IgD-negative memory B cell (primary cell): ENCODE results near the gene HSD3B2. TPM values are rescaled to one million over a fixed set of nuclear protein-coding genes. Genes with fewer than 3 reads are reported as not detected.
"Not testable (repeated sequence)": the region's sequence is repeated elsewhere in the genome, so short reads cannot be mapped to it uniquely, and the experiment has no call there.

Experiments used
- H3K27ac Mint-ChIP-seq, 3 donors: one replicate each; pipeline ENCODE4 v1.8.0; 2020 to 2022; ENCODE audit warnings: mild to moderate bottlenecking in 3 of 3, mixed read lengths in 3 of 3, moderate library complexity in 1 of 3
- H3K27me3 Mint-ChIP-seq: one replicate; pipeline ENCODE4 v1.8.0; 2021; ENCODE audit warnings: mixed read lengths
- H3K36me3 Mint-ChIP-seq: one replicate; pipeline ENCODE4 v1.8.0; 2020; ENCODE audit warnings: mild to moderate bottlenecking, mixed read lengths
- H3K4me1 Mint-ChIP-seq, 3 donors: one replicate each; pipeline ENCODE4 v1.8.0; 2020 to 2022; ENCODE audit warnings: mixed read lengths in 3 of 3, mild to moderate bottlenecking in 1 of 3
- H3K4me3 Mint-ChIP-seq, 4 donors: one replicate each; pipeline ENCODE4 v1.8.0; 2020 to 2022; ENCODE audit warnings: mild to moderate bottlenecking in 4 of 4, mixed read lengths in 4 of 4, moderate library complexity in 3 of 4
- H3K9me3 Mint-ChIP-seq, 3 donors: one replicate each; pipeline ENCODE4 v1.8.0; 2020 to 2021; ENCODE audit warnings: mixed read lengths in 3 of 3, mild to moderate bottlenecking in 1 of 3
- polyA plus RNA-seq: library from polyadenylated mRNA; unstranded; fragments of 300-500 nt; fragmentation: Illumina TruSeq; gene quantifications from one replicate; pipeline ENCODE4 v1.2.3, GENCODE V29; 2021

Gene HSD3B2
- not detected for polyA plus RNA-seq

DNA sequence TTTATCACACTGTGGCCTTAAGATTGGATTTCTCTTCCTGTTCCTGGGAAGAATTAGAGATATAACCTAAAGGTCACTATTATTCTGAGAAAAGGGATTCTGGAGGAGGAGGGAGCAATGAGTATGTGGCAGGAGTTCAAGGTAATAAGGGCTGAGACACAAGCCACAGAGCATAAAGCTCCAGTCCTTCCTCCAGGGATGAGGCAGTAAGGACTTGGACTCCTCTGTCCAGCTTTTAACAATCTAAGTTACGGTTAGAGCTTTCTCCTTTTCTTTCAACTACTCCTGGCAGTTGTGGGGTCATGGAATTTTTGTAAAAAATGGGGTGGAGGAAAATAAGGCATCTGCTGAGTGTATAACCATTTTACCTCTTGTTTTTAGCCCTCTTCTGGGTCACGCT is at the start of gene HSD3B2:
HSD3B2 (plus strand) TSS at position 201 of the 400 bp plus-strand sequence. CDS start 270 bp downstream, outside the sequence.
- H3K4me1 Mint-ChIP-seq, result peaks cover 0 to 3% (median 0%) of the 10 kb centered on the region in 3 donors
- H3K36me3 Mint-ChIP-seq, result peaks cover 3% of the 10 kb centered on the region
- peaks cover 0 to 3% (median 2%) of the 10 kb centered on the region in 3 donors for H3K9me3 Mint-ChIP-seq
- H3K27me3 Mint-ChIP-seq, result no peaks in the 10 kb centered on the region
- no peak within 1 kb of the TSS for H3K4me3 Mint-ChIP-seq
- no peak within 1 kb of the TSS for H3K27ac Mint-ChIP-seq

GRCh38 chr1:119366424-119366823 is 48.5 kb upstream of the HSD3B2 start:
- Mint-ChIP-seq H3K9me3 (peaks cover 0 to 2% (median 0%) of the 10 kb centered on the region in 3 donors), H3K27me3 (peaks cover 3% of the 10 kb centered on the region), H3K36me3 (no peaks in the 10 kb centered on the region), H3K4me3 (no peak overlapping the region), H3K4me1 (no peaks in the 10 kb centered on the region), H3K27ac (no peak overlapping the region)

DNA sequence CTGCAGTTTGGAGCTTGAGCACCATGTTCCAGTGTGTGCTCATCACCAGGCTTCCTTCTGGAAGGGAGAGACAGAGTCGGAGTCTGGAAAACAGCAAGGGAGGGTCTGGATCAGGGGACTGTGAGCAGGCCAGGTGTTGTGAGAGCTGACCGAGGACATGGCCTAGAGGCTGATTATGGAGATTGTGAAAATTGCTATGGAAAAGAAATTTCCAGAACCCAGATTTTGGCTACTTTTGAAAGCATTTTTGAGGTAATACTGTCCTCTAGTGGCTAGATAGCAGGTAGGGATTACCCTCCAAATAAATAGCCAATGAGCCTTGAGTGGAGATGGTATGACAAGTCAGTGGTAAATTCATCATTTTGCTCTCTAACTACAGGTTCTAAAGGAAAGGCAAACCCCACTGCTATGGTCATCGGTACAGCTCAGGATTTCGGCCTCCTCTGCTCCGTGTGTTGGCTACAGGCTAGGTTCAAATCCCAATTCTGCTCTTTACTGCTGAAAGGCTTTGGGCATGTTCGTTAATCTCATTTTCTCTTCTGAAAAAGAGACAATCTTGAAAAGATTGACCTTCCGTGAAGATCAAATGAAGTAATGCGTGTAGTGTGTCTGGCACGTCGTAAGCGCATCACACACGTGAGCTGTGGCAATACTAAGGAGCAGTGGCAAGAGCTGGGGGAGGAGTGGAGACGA is 47.4 kb upstream of the HSD3B2 start:
- H3K4me1 Mint-ChIP-seq, result no peaks in the 10 kb centered on the region
- peaks cover 3% of the 10 kb centered on the region for H3K27me3 Mint-ChIP-seq
- H3K27ac Mint-ChIP-seq, result no peak overlapping the region
- peaks cover 0 to 2% (median 0%) of the 10 kb centered on the region in 3 donors for H3K9me3 Mint-ChIP-seq
- H3K36me3 Mint-ChIP-seq, result no peaks in the 10 kb centered on the region
- H3K4me3 Mint-ChIP-seq, result no peak overlapping the region

- Mint-ChIP-seq H3K36me3 (no peaks in the 10 kb centered on the region), H3K4me1 (no peaks in the 10 kb centered on the region), H3K9me3 (peaks cover 0 to 2% (median 0%) of the 10 kb centered on the region in 3 donors), H3K27ac (no peak within 1 kb of the TSS), H3K4me3 (no peak within 1 kb of the TSS), H3K27me3 (peaks cover 1% of the 10 kb centered on the region)
These were observed 46.4 kb upstream of the HSD3B2 start, which contains the start of gene HAO2 for GRCh38 chr1:119368554-119368953. Gene HAO2 (plus strand): TSS chr1:119368785. CDS start chr1:119381086, 12,301 bp downstream.

DNA sequence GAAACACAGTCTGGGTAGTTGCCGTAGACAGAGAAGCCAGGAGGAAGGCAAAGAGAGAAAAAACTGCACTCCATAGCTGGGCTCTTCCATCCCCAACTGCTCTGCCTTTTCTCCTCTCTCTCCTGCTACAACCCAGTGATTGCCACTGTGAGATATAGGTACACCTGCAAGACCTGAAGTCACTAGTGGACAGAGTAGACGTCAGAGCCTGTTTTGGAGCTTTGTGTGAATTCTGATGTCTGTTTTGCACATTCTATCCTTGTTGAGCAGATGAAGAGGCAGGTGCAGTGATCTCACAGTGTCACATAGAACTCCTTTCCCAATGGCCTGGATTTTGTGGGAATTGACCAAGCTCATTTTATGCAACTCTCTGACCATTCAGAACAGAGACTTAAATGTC is 44.2 kb upstream of the HSD3B2 start:
- peaks cover 3% of the 10 kb centered on the region for H3K27me3 Mint-ChIP-seq
- no peaks in the 10 kb centered on the region for H3K4me1 Mint-ChIP-seq
- no peak overlapping the region for H3K27ac Mint-ChIP-seq
- H3K9me3 Mint-ChIP-seq, result no peaks in the 10 kb centered on the region
- H3K36me3 Mint-ChIP-seq, result no peaks in the 10 kb centered on the region
- no peak overlapping the region for H3K4me3 Mint-ChIP-seq

DNA sequence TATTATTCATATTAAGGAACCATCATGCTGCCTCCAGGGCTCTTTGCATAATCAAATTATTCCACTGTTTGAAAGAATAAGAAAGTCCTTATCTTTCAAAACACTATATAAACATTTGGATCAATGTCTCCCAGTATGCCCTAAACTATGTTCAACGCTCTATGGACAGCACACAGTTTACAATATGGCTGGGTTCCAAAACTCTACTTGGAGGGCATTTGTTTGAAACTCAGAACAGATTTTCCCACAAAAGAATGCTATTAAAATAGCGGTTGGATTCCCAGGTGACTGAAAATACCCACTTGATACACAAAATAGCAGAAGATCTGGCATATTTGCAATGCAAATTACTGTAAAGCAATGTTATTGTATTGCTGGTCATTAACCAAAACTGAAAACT is 43.1 kb upstream of the HSD3B2 start:
- H3K4me3 Mint-ChIP-seq, result no peak overlapping the region

GRCh38 chr1:119372503-119373086 is 42.4 kb upstream of the HSD3B2 start:
- Mint-ChIP-seq H3K27me3 (peaks cover 6% of the 10 kb centered on the region), H3K4me3 (no peak overlapping the region), H3K4me1 (no peaks in the 10 kb centered on the region), H3K9me3 (no peaks in the 10 kb centered on the region), H3K36me3 (no peaks in the 10 kb centered on the region), H3K27ac (no peak overlapping the region)

More for the DNA sequence above, 43.1 kb upstream of the HSD3B2 start:
- Mint-ChIP-seq H3K27me3 (peaks cover 6% of the 10 kb centered on the region), H3K36me3 (no peaks in the 10 kb centered on the region), H3K4me1 (no peaks in the 10 kb centered on the region), H3K27ac (no peak overlapping the region), H3K9me3 (no peaks in the 10 kb centered on the region)

- Mint-ChIP-seq H3K4me1 (no peaks in the 10 kb centered on the region), H3K27me3 (peaks cover 6% of the 10 kb centered on the region), H3K36me3 (no peaks in the 10 kb centered on the region), H3K27ac (no peak overlapping the region), H3K9me3 (peaks cover 0 to under 1% (median 0%) of the 10 kb centered on the region in 3 donors), H3K4me3 (no peak overlapping the region)
These were observed 41.5 kb upstream of the HSD3B2 start for GRCh38 chr1:119373465-119373864.

DNA sequence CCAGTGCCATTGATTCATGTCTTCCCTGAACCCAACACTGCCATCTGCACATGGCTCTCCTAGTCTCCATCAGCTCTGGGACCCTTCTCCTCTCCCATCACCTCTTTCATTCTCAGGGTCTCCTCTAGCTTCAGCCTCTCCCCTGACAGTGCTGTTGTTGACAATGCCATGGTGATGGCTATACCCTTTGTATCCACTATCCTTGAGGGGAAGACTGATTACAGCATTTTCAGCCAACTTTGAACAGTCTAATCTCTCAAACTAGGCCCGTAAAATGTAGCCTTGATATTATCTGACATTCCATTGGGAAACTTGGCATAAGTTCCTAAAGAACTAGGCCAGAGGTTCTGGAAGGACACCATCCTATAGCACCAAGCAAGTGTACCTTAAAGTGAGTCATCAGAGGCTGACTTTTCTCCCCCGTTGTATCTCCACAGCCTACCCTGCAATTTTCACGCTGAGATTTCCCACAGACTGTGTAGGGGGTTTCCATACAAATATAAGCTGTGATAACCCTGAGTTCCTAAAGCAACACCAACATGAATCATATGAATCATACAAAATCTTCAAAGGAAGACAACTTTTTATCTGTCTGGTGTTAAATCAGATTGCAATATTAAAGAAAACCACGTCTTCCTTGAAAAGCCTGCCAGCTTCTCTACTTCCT is 40.6 kb upstream of the HSD3B2 start:
- Mint-ChIP-seq H3K4me3 (no peak overlapping the region), H3K27ac (peak overlapping the region in 1 of 3 donors; percentile 55), H3K27me3 (peaks cover 6% of the 10 kb centered on the region), H3K36me3 (no peaks in the 10 kb centered on the region), H3K9me3 (peaks cover 0 to 4% (median 0%) of the 10 kb centered on the region in 3 donors), H3K4me1 (no peaks in the 10 kb centered on the region)

DNA sequence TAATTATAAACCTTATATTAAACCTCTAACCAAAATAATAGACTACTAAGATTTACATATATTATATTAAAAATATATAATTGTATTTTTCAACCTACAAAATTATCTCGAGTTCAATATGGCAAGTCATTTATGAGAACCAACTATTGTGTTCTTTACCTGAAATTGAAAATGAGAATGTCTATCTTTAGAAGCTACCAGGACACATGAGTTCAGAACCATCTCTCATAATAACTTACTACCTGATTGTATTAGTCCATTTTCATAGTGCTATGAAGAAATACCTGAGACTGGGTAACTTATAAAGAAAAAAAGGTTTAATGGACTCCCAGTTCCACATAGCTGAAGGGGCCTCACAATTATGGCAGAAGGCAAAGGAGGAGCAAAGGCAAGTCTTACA is 39.6 kb upstream of the HSD3B2 start:
- peaks cover 6% of the 10 kb centered on the region for H3K27me3 Mint-ChIP-seq
- H3K4me1 Mint-ChIP-seq, result no peaks in the 10 kb centered on the region
- no peaks in the 10 kb centered on the region for H3K36me3 Mint-ChIP-seq
- H3K27ac Mint-ChIP-seq, result no peak overlapping the region
- peak overlapping the region in 1 of 4 donors; percentile 32 for H3K4me3 Mint-ChIP-seq
- H3K9me3 Mint-ChIP-seq, result peaks cover 0 to 4% (median 0%) of the 10 kb centered on the region in 3 donors

- H3K9me3 Mint-ChIP-seq, result peaks cover 0 to 4% (median 1%) of the 10 kb centered on the region in 3 donors
- peaks cover 6% of the 10 kb centered on the region for H3K27me3 Mint-ChIP-seq
- no peak overlapping the region for H3K4me3 Mint-ChIP-seq
- H3K4me1 Mint-ChIP-seq, result peaks cover 0 to 2% (median 0%) of the 10 kb centered on the region in 3 donors
- no peak overlapping the region for H3K27ac Mint-ChIP-seq
- no peaks in the 10 kb centered on the region for H3K36me3 Mint-ChIP-seq
These were observed 38.4 kb upstream of the HSD3B2 start for GRCh38 chr1:119376594-119376993.

- not testable (repeated sequence) for H3K36me3 Mint-ChIP-seq, H3K27me3 Mint-ChIP-seq, H3K27ac Mint-ChIP-seq, H3K9me3 Mint-ChIP-seq, H3K4me1 Mint-ChIP-seq, H3K4me3 Mint-ChIP-seq
These were observed 37.4 kb upstream of the HSD3B2 start for GRCh38 chr1:119377594-119377993.

- Mint-ChIP-seq H3K4me3 (no peak overlapping the region), H3K36me3 (no peaks in the 10 kb centered on the region), H3K4me1 (peaks cover 0 to 2% (median 0%) of the 10 kb centered on the region in 3 donors), H3K27me3 (peaks cover 7% of the 10 kb centered on the region), H3K27ac (no peak overlapping the region), H3K9me3 (peaks cover 0 to 4% (median 1%) of the 10 kb centered on the region in 3 donors)
These were observed 35.8 kb upstream of the HSD3B2 start for GRCh38 chr1:119379117-119379516.

- H3K9me3 Mint-ChIP-seq, result peaks cover 0 to 4% (median 1%) of the 10 kb centered on the region in 3 donors
- no peak overlapping the region for H3K27ac Mint-ChIP-seq
- peaks cover 5% of the 10 kb centered on the region for H3K27me3 Mint-ChIP-seq
- H3K4me3 Mint-ChIP-seq, result no peak overlapping the region
- H3K4me1 Mint-ChIP-seq, result peaks cover 0 to 2% (median 0%) of the 10 kb centered on the region in 3 donors
- no peaks in the 10 kb centered on the region for H3K36me3 Mint-ChIP-seq
These were observed 34.6 kb upstream of the HSD3B2 start for GRCh38 chr1:119380304-119380703.

DNA sequence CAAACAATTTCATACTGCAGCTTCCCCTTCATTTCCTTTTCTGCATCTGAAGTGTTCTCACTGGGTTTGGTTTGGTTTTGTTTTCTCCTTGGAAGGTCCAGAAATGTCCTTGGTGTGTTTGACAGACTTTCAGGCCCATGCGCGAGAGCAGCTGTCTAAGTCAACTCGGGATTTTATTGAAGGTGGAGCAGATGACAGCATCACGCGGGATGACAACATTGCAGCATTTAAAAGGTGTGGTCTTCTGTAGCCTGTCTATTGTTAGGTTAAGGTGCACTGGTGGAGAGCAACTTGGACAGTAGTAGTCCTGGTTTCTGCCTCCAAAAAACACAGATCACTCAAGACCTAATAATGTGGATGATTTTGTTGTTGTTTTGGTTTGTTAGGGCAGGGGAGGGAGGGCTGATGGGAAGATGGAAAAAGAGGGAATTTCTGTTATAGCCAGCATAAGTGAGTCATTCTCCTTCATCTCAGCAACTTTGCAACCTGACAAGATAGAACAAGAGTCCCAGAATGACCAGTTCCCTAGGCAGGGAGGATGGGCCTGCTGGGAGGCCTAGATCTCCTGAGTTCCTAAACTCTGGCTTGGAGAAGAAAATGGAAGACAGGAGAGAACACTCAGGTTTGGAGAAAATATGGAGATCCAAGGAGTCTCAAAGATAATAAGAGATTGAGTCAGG is 33.8 kb upstream of the HSD3B2 start:
- Mint-ChIP-seq H3K27ac (no peak overlapping the region), H3K36me3 (no peaks in the 10 kb centered on the region), H3K4me1 (peaks cover 0 to 2% (median 0%) of the 10 kb centered on the region in 3 donors), H3K4me3 (no peak overlapping the region), H3K9me3 (peaks cover 0 to 4% (median 1%) of the 10 kb centered on the region in 3 donors), H3K27me3 (peaks cover 2% of the 10 kb centered on the region)
